Measurements from ENCODE around the gene ATP6V0A1. TPM values are rescaled to one million over a fixed set of nuclear protein-coding genes. Genes with fewer than 3 reads are reported as not detected.
"Not testable (repeated sequence)": the region's sequence is repeated elsewhere in the genome, so short reads cannot be mapped to it uniquely, and the experiment has no call there.

The ATP6V0A1 gene
- total and polyA plus RNA-seq, 5 donors: 33.4 to 57.7 (median 45.2) TPM

- WGBS: 68% methylated on average over 45 of the region's 45 CpGs
- ATAC-seq: peak; percentile 1 to 2
Measured at GRCh38 chr17:42553161-42553818, 94.6 kb downstream of the ATP6V0A1 start.

GRCh38 chr17:42553866-42554249 is 95.2 kb downstream of the ATP6V0A1 start:
- Histone ChIP-seq H3K9me3 (ENCODE audit: control insufficient read depth, low read length) (no peaks in the 10 kb centered on the region), H3K4me1 (ENCODE audit: control insufficient read depth, insufficient read depth, low read length) (no peaks in the 10 kb centered on the region), H3K27me3 (ENCODE audit: control insufficient read depth, insufficient read depth) (no peaks in the 10 kb centered on the region), H3K27ac (ENCODE audit: low read length) (no peak overlapping the region), H3K4me3 (ENCODE audit: low read length) (peak overlapping the region; percentile 68)
- DNase-seq: peak in 1 of 3 donors; percentile 53
- 47% methylated on average over 16 of the region's 16 CpGs for WGBS
- peak; percentile 7 to 10 for ATAC-seq
- intact Hi-C loops (cut with DNase I): no loop called here

More at GRCh38 chr17:42553161-42553818, 94.6 kb downstream of the ATP6V0A1 start:
- peak; percentile 39 to 67 (median 67) for DNase-seq
- Histone ChIP-seq H3K9me3 (ENCODE audit: control insufficient read depth, low read length) (no peaks in the 10 kb centered on the region), H3K4me1 (ENCODE audit: control insufficient read depth, insufficient read depth, low read length) (no peaks in the 10 kb centered on the region), H3K27ac (ENCODE audit: low read length) (no peak overlapping the region), H3K4me3 (ENCODE audit: low read length) (no peak overlapping the region), H3K27me3 (ENCODE audit: control insufficient read depth, insufficient read depth) (no peaks in the 10 kb centered on the region)
- intact Hi-C loops (cut with DNase I): no loop called here

GRCh38 chr17:42554250-42555121 is 95.8 kb downstream of the ATP6V0A1 start:
- H3K27ac ChIP-seq (ENCODE audit: low read length): peak overlapping the region; percentile 77
- peak; percentile 94 for ATAC-seq
- under 1% methylated on average over 82 of the region's 82 CpGs for WGBS

DNA sequence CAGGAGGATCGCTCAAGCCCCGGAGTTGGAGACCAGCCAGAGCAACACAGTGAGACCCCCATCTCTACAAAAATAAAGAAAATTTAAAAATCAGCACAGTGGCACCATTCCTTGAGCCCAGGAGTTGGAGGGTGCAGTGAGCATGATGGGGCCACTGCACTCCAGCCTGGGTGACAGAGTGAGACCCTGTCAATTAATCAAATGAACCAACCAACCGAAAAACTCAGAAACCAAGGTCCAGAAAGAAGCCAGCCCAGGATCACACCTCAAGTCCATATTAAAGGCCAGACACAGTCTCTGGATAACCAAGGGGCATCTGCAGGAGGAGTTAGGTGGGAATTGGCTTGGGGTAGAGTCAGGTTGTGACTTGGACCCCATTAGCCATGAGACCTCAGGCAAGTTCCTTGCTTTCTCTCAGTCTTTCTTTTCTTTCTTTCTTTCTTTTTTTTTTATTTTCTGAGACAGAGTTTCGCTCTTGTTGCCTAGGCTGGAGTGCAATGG is 96.5 kb downstream of the ATP6V0A1 start:
- WGBS: 25% methylated on average over 4 of the region's 4 CpGs
- Histone ChIP-seq H3K27me3 (ENCODE audit: control insufficient read depth, insufficient read depth) (no peaks in the 10 kb centered on the region), H3K9me3 (ENCODE audit: control insufficient read depth, low read length) (no peaks in the 10 kb centered on the region), H3K4me1 (ENCODE audit: control insufficient read depth, insufficient read depth, low read length) (no peaks in the 10 kb centered on the region), H3K4me3 (ENCODE audit: low read length) (peak overlapping the region; percentile 68), H3K27ac (ENCODE audit: low read length) (peak overlapping the region; percentile 77)
- no peak for ATAC-seq
- DNase-seq: no peak
- intact Hi-C loops (cut with DNase I): no loop called here

More at GRCh38 chr17:42554250-42555121, 95.8 kb downstream of the ATP6V0A1 start:
- Histone ChIP-seq H3K27me3 (ENCODE audit: control insufficient read depth, insufficient read depth) (no peaks in the 10 kb centered on the region), H3K4me3 (ENCODE audit: low read length) (peak overlapping the region; percentile 68), H3K9me3 (ENCODE audit: control insufficient read depth, low read length) (no peaks in the 10 kb centered on the region), H3K4me1 (ENCODE audit: control insufficient read depth, insufficient read depth, low read length) (no peaks in the 10 kb centered on the region)
- intact Hi-C loops (cut with DNase I): no loop called here
- DNase-seq: peak; percentile 91 to 96 (median 96)

DNA sequence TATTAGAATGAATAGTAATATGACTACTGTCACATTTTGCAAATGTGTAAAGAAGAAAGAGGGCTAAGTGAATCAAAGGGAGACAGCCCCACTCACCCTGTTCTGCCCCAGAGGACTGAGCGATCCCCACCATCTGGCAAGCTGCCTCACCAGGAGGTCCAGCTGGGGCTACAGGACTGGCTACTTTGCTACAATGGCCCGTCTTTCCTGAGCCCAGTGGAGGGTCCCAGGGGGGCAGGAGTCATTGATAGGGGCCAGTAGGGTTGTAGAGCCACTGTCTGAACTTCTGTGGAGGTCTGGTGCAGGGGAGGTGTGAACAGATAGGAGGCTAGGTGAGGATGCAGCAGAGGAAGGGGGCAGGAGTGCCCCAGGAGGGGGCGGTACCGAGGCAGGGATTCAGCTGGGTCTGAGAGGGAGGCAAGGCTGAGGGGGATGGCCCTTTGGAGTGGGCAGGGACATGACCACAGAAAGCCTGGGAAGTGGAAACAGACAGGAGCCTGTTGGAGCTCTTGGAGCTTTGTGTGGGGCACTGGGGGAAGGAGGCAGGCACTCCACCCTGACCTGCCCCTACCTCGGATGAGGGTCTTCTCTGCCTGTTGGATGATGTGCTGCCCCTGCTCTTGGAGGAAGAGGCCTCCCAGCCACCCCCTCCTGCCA is 97.4 kb downstream of the ATP6V0A1 start:
- H3K27me3 ChIP-seq (ENCODE audit: control insufficient read depth, insufficient read depth); intact Hi-C loops (cut with DNase I); H3K4me3 ChIP-seq (ENCODE audit: low read length); H3K9me3 ChIP-seq (ENCODE audit: control insufficient read depth, low read length); H3K27ac ChIP-seq (ENCODE audit: low read length); H3K4me1 ChIP-seq (ENCODE audit: control insufficient read depth, insufficient read depth, low read length); ATAC-seq: not testable (repeated sequence)
- DNase-seq: peak in 1 of 3 donors; percentile 58
- WGBS: 54% methylated on average over 5 of the region's 5 CpGs

DNA sequence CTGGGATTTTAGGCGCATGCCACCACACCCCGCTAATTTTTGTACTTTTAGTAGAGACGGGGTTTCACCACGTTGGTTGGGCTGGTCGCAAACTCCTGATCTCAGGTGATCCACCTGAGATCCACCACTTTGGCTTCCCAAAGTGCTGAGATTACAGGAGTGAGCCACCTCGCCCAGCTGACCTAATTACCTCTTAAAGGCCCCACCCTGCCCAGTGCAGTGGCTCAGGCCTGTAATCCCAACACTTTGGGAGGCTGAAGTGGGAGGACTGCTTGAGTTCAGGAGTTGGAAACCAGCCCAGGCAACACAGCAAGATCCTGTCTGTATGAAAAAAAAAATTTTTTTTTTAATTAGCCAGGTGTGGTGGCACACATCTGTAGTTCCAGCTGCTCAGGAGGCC is 100.4 kb downstream of the ATP6V0A1 start:
- DNase-seq (no peak), ATAC-seq (no peak)
- Histone ChIP-seq H3K9me3 (ENCODE audit: control insufficient read depth, low read length) (no peaks in the 10 kb centered on the region), H3K27ac (ENCODE audit: low read length) (no peak overlapping the region), H3K4me1 (ENCODE audit: control insufficient read depth, insufficient read depth, low read length) (peaks cover 10% of the 10 kb centered on the region), H3K4me3 (ENCODE audit: low read length) (no peak overlapping the region), H3K27me3 (ENCODE audit: control insufficient read depth, insufficient read depth) (no peaks in the 10 kb centered on the region)
- intact Hi-C loops (cut with DNase I): no loop called here
- 86% methylated on average over 6 of the region's 6 CpGs for WGBS

GRCh38 chr17:42560246-42560645 is 101.6 kb downstream of the ATP6V0A1 start:
- no peak overlapping the region for H3K4me3 ChIP-seq (ENCODE audit: low read length)
- no peak for ATAC-seq
- no peaks in the 10 kb centered on the region for H3K9me3 ChIP-seq (ENCODE audit: control insufficient read depth, low read length)
- H3K27me3 ChIP-seq (ENCODE audit: control insufficient read depth, insufficient read depth): no peaks in the 10 kb centered on the region
- intact Hi-C loops (cut with DNase I): no loop called here
- H3K27ac ChIP-seq (ENCODE audit: low read length): no peak overlapping the region
- peaks cover 10% of the 10 kb centered on the region for H3K4me1 ChIP-seq (ENCODE audit: control insufficient read depth, insufficient read depth, low read length)
- DNase-seq: no peak
- WGBS: 86% methylated on average over 3 of the region's 3 CpGs

GRCh38 chr17:42561897-42562387 is 103.3 kb downstream of the ATP6V0A1 start, which contains the start of gene COASY:
COASY (plus strand) TSS chr17:42562148; CDS start chr17:42562623, 475 bp downstream.
- under 1% methylated on average over 26 of the region's 26 CpGs for whole genome bisulfite sequencing
- H3K4me1 ChIP-seq (ENCODE audit: control insufficient read depth, insufficient read depth, low read length): peaks cover 10% of the 10 kb centered on the region
- H3K9me3 ChIP-seq (ENCODE audit: control insufficient read depth, low read length): no peaks in the 10 kb centered on the region
- DNase-seq (peak; percentile 97 to 98 (median 98)), ATAC-seq (peak; percentile 83 to 84)
- H3K27ac ChIP-seq (ENCODE audit: low read length): peak within 1 kb of the TSS; percentile 89
- intact Hi-C loops (cut with DNase I): no loop called here
- H3K27me3 ChIP-seq (ENCODE audit: control insufficient read depth, insufficient read depth): no peaks in the 10 kb centered on the region
- peak within 1 kb of the TSS; percentile 86 for H3K4me3 ChIP-seq (ENCODE audit: low read length)

DNA sequence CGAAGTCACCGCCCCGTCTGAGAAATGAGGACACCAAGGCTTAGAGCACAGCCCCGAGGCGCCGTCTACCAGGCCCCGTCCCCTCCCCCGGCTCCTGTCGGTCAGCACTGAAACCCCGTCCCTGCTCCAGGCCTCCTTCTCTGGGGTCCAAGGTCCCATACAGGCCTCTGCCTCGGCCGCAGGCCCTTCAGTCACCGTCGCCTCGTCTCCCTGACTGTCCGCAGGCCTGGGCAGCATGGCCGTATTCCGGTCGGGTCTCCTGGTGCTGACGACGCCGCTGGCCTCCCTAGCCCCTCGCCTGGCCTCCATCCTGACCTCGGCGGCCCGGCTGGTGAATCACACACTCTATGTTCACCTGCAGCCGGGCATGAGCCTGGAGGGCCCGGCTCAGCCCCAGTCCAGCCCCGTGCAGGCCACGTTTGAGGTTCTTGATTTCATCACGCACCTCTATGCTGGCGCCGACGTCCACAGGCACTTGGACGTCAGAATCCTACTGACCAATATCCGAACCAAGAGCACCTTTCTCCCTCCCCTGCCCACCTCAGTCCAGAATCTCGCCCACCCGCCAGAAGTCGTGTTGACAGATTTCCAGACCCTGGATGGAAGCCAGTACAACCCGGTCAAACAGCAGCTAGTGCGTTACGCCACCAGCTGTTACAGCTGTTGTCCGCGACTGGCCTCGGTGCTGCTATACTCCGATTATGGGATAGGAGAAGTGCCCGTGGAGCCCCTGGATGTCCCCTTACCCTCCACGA is 103.9 kb downstream of the ATP6V0A1 start:
- H3K27me3 ChIP-seq (ENCODE audit: control insufficient read depth, insufficient read depth): no peaks in the 10 kb centered on the region
- no peaks in the 10 kb centered on the region for H3K9me3 ChIP-seq (ENCODE audit: control insufficient read depth, low read length)
- H3K27ac ChIP-seq (ENCODE audit: low read length): peak overlapping the region; percentile 74
- H3K4me1 ChIP-seq (ENCODE audit: control insufficient read depth, insufficient read depth, low read length): peaks cover 10% of the 10 kb centered on the region
- H3K4me3 ChIP-seq (ENCODE audit: low read length): peak overlapping the region; percentile 86
- intact Hi-C loops (cut with DNase I): no loop called here
- 12% methylated on average over 48 of the region's 48 CpGs for WGBS
- ATAC-seq: peak; percentile 0 to 3
- DNase-seq: peak in 2 of 3 donors; percentile 67 to 72

- Histone ChIP-seq H3K4me1 (ENCODE audit: control insufficient read depth, insufficient read depth, low read length) (peaks cover 10% of the 10 kb centered on the region), H3K9me3 (ENCODE audit: control insufficient read depth, low read length) (no peaks in the 10 kb centered on the region), H3K27me3 (ENCODE audit: control insufficient read depth, insufficient read depth) (no peaks in the 10 kb centered on the region), H3K4me3 (ENCODE audit: low read length) (peak overlapping the region; percentile 86), H3K27ac (ENCODE audit: low read length) (no peak overlapping the region)
- intact Hi-C loops (cut with DNase I): no loop called here
- DNase-seq: peak in 1 of 3 donors; percentile 61
- WGBS: 79% methylated on average over 14 of the region's 14 CpGs
- no peak for ATAC-seq
Measured at GRCh38 chr17:42563143-42563509, 104.4 kb downstream of the ATP6V0A1 start.

Measured in right cardiac atrium (tissue), 5 donors.